SU-DHL-6 (cell line): ENCODE data around the gene C10orf95.

Experiments used
- CTCF ChIP-seq: fragments of 200-600 bp; sonication (generic); IDR thresholded peaks from one replicate; pipeline ENCODE4 v1.5.1; 2017; ENCODE audit warnings: antibody characterized with exemption, mild to moderate bottlenecking, low read length, moderate library complexity; ENCODE audit not compliant: insufficient read depth, poor library complexity, severe bottlenecking
- EZH2phosphoT487 ChIP-seq: fragments of 200-600 bp; sonication (generic), shearing (Covaris generic); conservative IDR thresholded peaks from 2 replicates; pipeline ENCODE4 v1.6.1; 2018; ENCODE audit warnings: mild to moderate bottlenecking, antibody characterized with exemption, low read length, moderate library complexity, mixed read lengths

GRCh38 chr10:102455893-102456471, 4.6 kb upstream of the C10orf95 start:
- TF ChIP-seq CTCF, result no peak
- TF ChIP-seq EZH2phosphoT487, result no peak
